Natural killer cell (primary cell): ENCODE measurements around the gene HYCC2. TPM values are rescaled to one million over a fixed set of nuclear protein-coding genes. Genes with fewer than 3 reads are reported as not detected.
"Not testable (repeated sequence)": the region's sequence is repeated elsewhere in the genome, so short reads cannot be mapped to it uniquely, and the experiment has no call there.

Experiments used
- ATAC-seq, 3 donors: fragments of 150-1000 bp in 2 of 3; fragments of 200-7000 bp in 1 of 3; cut with Tn5 transposase; 1 replicate in 1 of 3; 2 replicates in 2 of 3; pipeline ENCODE4 v1.10.0; 2021; ENCODE audit warnings: mild to moderate bottlenecking in 2 of 3, moderate library complexity in 2 of 3
- DNase-seq, 2 donors: peaks; one replicate each; pipeline versions ENCODE4 v3.0.0 to v3.0.0-alpha.2; 2013 to 2021; ENCODE audit warnings: mixed read lengths in 1 of 2
- H3K27ac ChIP-seq: one replicate; pipeline ENCODE4 v1.5.1; 2013; ENCODE audit warnings: mild to moderate bottlenecking, low read length
- H3K27me3 ChIP-seq: one replicate; pipeline ENCODE4 v1.6.1; 2013; ENCODE audit warnings: low read length; ENCODE audit not compliant: control insufficient read depth, insufficient read depth
- H3K36me3 ChIP-seq: one replicate; pipeline ENCODE4 v1.6.1; 2013; ENCODE audit warnings: low read length; ENCODE audit not compliant: control insufficient read depth, insufficient read depth
- H3K4me1 ChIP-seq: one replicate; pipeline ENCODE4 v1.6.1; 2013; ENCODE audit warnings: low read length; ENCODE audit not compliant: control insufficient read depth, insufficient read depth
- H3K4me3 ChIP-seq: one replicate; pipeline ENCODE4 v1.5.1; 2013; ENCODE audit warnings: low read length
- H3K9me3 ChIP-seq: one replicate; pipeline ENCODE4 v1.6.1; 2013; ENCODE audit warnings: low read length; ENCODE audit not compliant: control insufficient read depth, insufficient read depth
- H3K27ac Mint-ChIP-seq, 2 donors: one replicate each; pipeline ENCODE4 v1.8.0; 2022; ENCODE audit warnings: mild to moderate bottlenecking in 2 of 2, mixed read lengths in 2 of 2, moderate library complexity in 1 of 2
- H3K27me3 Mint-ChIP-seq, 2 donors: one replicate each; pipeline ENCODE4 v1.8.0; 2022; ENCODE audit warnings: low read depth in 2 of 2, mixed read lengths in 2 of 2
- H3K36me3 Mint-ChIP-seq: one replicate; pipeline ENCODE4 v1.8.0; 2022; ENCODE audit warnings: mixed read lengths
- H3K4me1 Mint-ChIP-seq, 2 donors: one replicate each; pipeline ENCODE4 v1.8.0; 2022; ENCODE audit warnings: mixed read lengths in 2 of 2
- H3K4me3 Mint-ChIP-seq: one replicate; pipeline ENCODE4 v1.8.0; 2022; ENCODE audit warnings: mild to moderate bottlenecking, moderate library complexity, mixed read lengths
- H3K9me3 Mint-ChIP-seq, 2 donors: one replicate each; pipeline ENCODE4 v1.8.0; 2022; ENCODE audit warnings: mixed read lengths in 2 of 2
- CTCF ChIP-seq: fragments of 200-600 bp; IDR thresholded peaks from one replicate; pipeline ENCODE4 v1.8.0; 2022; ENCODE audit warnings: antibody characterized with exemption
- WGBS: methylation state at CpG from one replicate; pipeline ENCODE4 v1.1.7; 2013; ENCODE audit warnings: missing lambda C conversion rate; ENCODE audit not compliant: insufficient coverage; 5-methylcytosine and 5-hydroxymethylcytosine counted together
- intact Hi-C: fragments of 100-400 bp; cut with micrococcal nuclease; formaldehyde crosslinking; loops from one replicate; pipeline ENCODE4 v1.14.2; 2022
- total RNA-seq, 4 donors: library from RNA; stranded (reverse); fragments of 120-200 nt in 1 of 4; gene quantifications; one replicate each; pipeline versions ENCODE4 v1.2.3 to v1.2.4, GENCODE V29; 2013 to 2022

The HYCC2 gene
- total RNA-seq, 3 donors from 2014 or later (not counting 1 experiment from before 2014, with no cell fraction given) = 54.2 to 62.5 (median 60.1) TPM

- WGBS = 93% methylated on average over 3 of the region's 4 CpGs
- DNase-seq (no peak), ATAC-seq (no peak)
- Mint-ChIP-seq H3K27ac (peak overlapping the region; percentile 2 to 15), H3K4me1 (peaks cover 32 to 35% of the 10 kb centered on the region in 2 donors), H3K4me3 (no peak overlapping the region), H3K27me3 (no peaks in the 10 kb centered on the region), H3K36me3 (no peaks in the 10 kb centered on the region), H3K9me3 (no peaks in the 10 kb centered on the region)
- no peaks in the 10 kb centered on the region for H3K27me3 ChIP-seq
- H3K27ac ChIP-seq = no peak overlapping the region
- no peaks in the 10 kb centered on the region for H3K9me3 ChIP-seq
- TF ChIP-seq CTCF = no peak
- no peaks in the 10 kb centered on the region for H3K4me1 ChIP-seq
- intact Hi-C loops = no loop called here
- H3K4me3 ChIP-seq = no peak overlapping the region
- peaks cover 12% of the 10 kb centered on the region for H3K36me3 ChIP-seq
Observed at GRCh38 chr2:201057715-201058248, 13.7 kb downstream of the HYCC2 start.

GRCh38 chr2:201057087-201057521, 14.4 kb downstream of the HYCC2 start:
- Mint-ChIP-seq H3K27me3 (no peaks in the 10 kb centered on the region), H3K36me3 (no peaks in the 10 kb centered on the region), H3K4me1 (peaks cover 38 to 42% of the 10 kb centered on the region in 2 donors), H3K27ac (peak overlapping the region; percentile 12 to 15), H3K9me3 (no peaks in the 10 kb centered on the region), H3K4me3 (no peak overlapping the region)
- DNase-seq (no peak), ATAC-seq (no peak)
- H3K4me1 ChIP-seq = no peaks in the 10 kb centered on the region
- intact Hi-C loops = no loop called here
- H3K36me3 ChIP-seq = peaks cover 15% of the 10 kb centered on the region
- no peak overlapping the region for H3K4me3 ChIP-seq
- H3K27ac ChIP-seq = no peak overlapping the region
- H3K27me3 ChIP-seq = no peaks in the 10 kb centered on the region
- 77% methylated on average over 2 of the region's 2 CpGs for WGBS
- TF ChIP-seq CTCF = no peak
- no peaks in the 10 kb centered on the region for H3K9me3 ChIP-seq

GRCh38 chr2:201049455-201049854, 22.0 kb downstream of the HYCC2 start:
- DNase-seq = no peak
- Histone ChIP-seq H3K4me1 (no peaks in the 10 kb centered on the region), H3K36me3 (peaks cover 8% of the 10 kb centered on the region), H3K4me3 (no peak overlapping the region), H3K27me3 (no peaks in the 10 kb centered on the region), H3K27ac (no peak overlapping the region), H3K9me3 (no peaks in the 10 kb centered on the region)
- Mint-ChIP-seq H3K27ac (no peak overlapping the region), H3K9me3 (peaks cover 2 to 5% of the 10 kb centered on the region in 2 donors), H3K27me3 (no peaks in the 10 kb centered on the region), H3K4me1 (peaks cover 26 to 37% of the 10 kb centered on the region in 2 donors), H3K4me3 (no peak overlapping the region), H3K36me3 (no peaks in the 10 kb centered on the region)
- WGBS = 96% methylated on average over 11 of the region's 11 CpGs
- intact Hi-C loops = no loop called here
- no peak for ATAC-seq
- no peak for TF ChIP-seq CTCF

GRCh38 chr2:201046881-201047280, 24.6 kb downstream of the HYCC2 start:
- WGBS = 90% methylated on average over 2 of the region's 2 CpGs
- Histone ChIP-seq H3K9me3 (no peaks in the 10 kb centered on the region), H3K4me1 (no peaks in the 10 kb centered on the region), H3K36me3 (peaks cover 7% of the 10 kb centered on the region), H3K4me3 (no peak overlapping the region), H3K27me3 (no peaks in the 10 kb centered on the region), H3K27ac (no peak overlapping the region)
- no peak overlapping the region for H3K4me3 Mint-ChIP-seq
- no peak for TF ChIP-seq CTCF
- no peak for DNase-seq
- ATAC-seq = no peak
- peaks cover 2 to 5% of the 10 kb centered on the region in 2 donors for H3K9me3 Mint-ChIP-seq
- no peaks in the 10 kb centered on the region for H3K27me3 Mint-ChIP-seq
- intact Hi-C loops = no loop called here
- no peaks in the 10 kb centered on the region for H3K36me3 Mint-ChIP-seq
- H3K4me1 Mint-ChIP-seq = peaks cover 20 to 22% of the 10 kb centered on the region in 2 donors
- no peak overlapping the region for H3K27ac Mint-ChIP-seq

- peaks cover 33 to 36% of the 10 kb centered on the region in 2 donors for H3K4me1 Mint-ChIP-seq
Observed at GRCh38 chr2:201043050-201043449, 28.4 kb downstream of the HYCC2 start.

More at GRCh38 chr2:201043050-201043449, 28.4 kb downstream of the HYCC2 start:
- 100% methylated on average over 1 of the region's 5 CpGs for WGBS
- H3K9me3 Mint-ChIP-seq, ATAC-seq, DNase-seq, H3K27me3 Mint-ChIP-seq, intact Hi-C loops, H3K9me3 ChIP-seq, H3K4me3 ChIP-seq, H3K27me3 ChIP-seq, H3K27ac ChIP-seq, H3K4me3 Mint-ChIP-seq, H3K36me3 Mint-ChIP-seq, H3K4me1 ChIP-seq, H3K27ac Mint-ChIP-seq, H3K36me3 ChIP-seq: not testable (repeated sequence)
